Thoracic aorta (tissue), 2 donors: ENCODE data around the gene KRTAP9-6. TPM values are rescaled to one million over a fixed set of nuclear protein-coding genes. Genes with fewer than 3 reads are reported as not detected.
"Not testable (repeated sequence)": the region's sequence is repeated elsewhere in the genome, so short reads cannot be mapped to it uniquely, and the experiment has no call there.

Source experiments
- ATAC-seq: fragments of 150-250 bp; one replicate; pipeline ENCODE4 v1.8.0; 2017; ENCODE audit warnings: low read depth; ENCODE audit not compliant: insufficient number of reproducible peaks, low FRiP score
- DNase-seq: peaks from one replicate; pipeline ENCODE4 v3.0.0-alpha.2; 2020; ENCODE audit warnings: low spot score
- H3K27ac ChIP-seq, 2 donors: fragments of 200-600 bp; sonication (generic); 1 replicate in 1 of 2; 2 replicates in 1 of 2; pipeline ENCODE4 v1.5.1; 2016; ENCODE audit warnings: mild to moderate bottlenecking in 2 of 2, moderate library complexity in 2 of 2
- H3K27me3 ChIP-seq: fragments of 200-600 bp; sonication (generic); replicated peaks from 2 replicates; pipeline ENCODE4 v1.6.0; 2016; ENCODE audit warnings: mild to moderate bottlenecking; ENCODE audit not compliant: insufficient read depth
- H3K36me3 ChIP-seq: fragments of 200-600 bp; sonication (generic); one replicate; pipeline ENCODE4 v1.5.1; 2016
- H3K4me1 ChIP-seq, 2 donors: fragments of 200-600 bp; sonication (generic); 1 replicate in 1 of 2; 2 replicates in 1 of 2; pipeline versions ENCODE4 v1.5.1 to v1.6.0; 2016; ENCODE audit warnings: low read depth in 2 of 2, mild to moderate bottlenecking in 1 of 2; ENCODE audit not compliant: control insufficient read depth in 1 of 2
- H3K4me3 ChIP-seq: fragments of 200-600 bp; sonication (generic); 2 replicates; pipeline ENCODE4 v1.5.1; 2016; ENCODE audit warnings: mild to moderate bottlenecking
- H3K9me3 ChIP-seq: fragments of 200-600 bp; sonication (generic); 2 replicates; pipeline ENCODE4 v1.5.1; 2016
- total RNA-seq, 2 donors: library from RNA; depleted of rRNA; stranded (reverse); fragments of >200 nt; gene quantifications; one replicate each; pipeline versions ENCODE4 v1.1.0 to v1.2.3, GENCODE V29; 2016
- TF ChIP-seq, protein P1 (sequence below): fragments of 200-600 bp; sonication (generic); IDR thresholded peaks from one replicate; pipeline ENCODE4 v1.5.1; 2019; ENCODE audit warnings: antibody characterized with exemption

The KRTAP9-6 gene
- total RNA-seq, 2 donors from 2014 or later = not detected

DNA sequence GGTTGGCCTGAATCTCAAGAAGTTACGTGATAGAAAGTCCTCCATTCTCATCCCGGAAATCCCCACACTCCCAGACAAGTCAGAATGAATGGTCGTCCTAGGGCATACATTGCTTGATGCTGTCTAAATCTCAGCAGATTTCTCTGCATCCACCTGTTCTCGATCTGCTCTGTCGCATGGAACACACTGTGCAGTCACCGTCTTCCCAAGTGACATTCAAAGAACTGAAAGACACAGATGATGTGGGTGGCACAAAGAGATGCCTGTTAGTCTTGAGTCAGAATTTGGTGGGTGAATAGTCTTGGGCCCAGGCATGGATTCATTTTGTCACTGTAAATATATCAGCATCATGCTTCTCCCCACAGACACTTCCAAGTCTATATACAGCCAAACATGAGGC, 33.4 kb upstream of the KRTAP9-6 start:
- no peak for DNase-seq
- Histone ChIP-seq H3K9me3 (no peaks in the 10 kb centered on the region), H3K27me3 (no peaks in the 10 kb centered on the region), H3K4me1 (no peaks in the 10 kb centered on the region), H3K4me3 (no peak overlapping the region), H3K27ac (no peak overlapping the region), H3K36me3 (no peaks in the 10 kb centered on the region)
- no peak for ATAC-seq
- TF ChIP-seq, protein P1, sequence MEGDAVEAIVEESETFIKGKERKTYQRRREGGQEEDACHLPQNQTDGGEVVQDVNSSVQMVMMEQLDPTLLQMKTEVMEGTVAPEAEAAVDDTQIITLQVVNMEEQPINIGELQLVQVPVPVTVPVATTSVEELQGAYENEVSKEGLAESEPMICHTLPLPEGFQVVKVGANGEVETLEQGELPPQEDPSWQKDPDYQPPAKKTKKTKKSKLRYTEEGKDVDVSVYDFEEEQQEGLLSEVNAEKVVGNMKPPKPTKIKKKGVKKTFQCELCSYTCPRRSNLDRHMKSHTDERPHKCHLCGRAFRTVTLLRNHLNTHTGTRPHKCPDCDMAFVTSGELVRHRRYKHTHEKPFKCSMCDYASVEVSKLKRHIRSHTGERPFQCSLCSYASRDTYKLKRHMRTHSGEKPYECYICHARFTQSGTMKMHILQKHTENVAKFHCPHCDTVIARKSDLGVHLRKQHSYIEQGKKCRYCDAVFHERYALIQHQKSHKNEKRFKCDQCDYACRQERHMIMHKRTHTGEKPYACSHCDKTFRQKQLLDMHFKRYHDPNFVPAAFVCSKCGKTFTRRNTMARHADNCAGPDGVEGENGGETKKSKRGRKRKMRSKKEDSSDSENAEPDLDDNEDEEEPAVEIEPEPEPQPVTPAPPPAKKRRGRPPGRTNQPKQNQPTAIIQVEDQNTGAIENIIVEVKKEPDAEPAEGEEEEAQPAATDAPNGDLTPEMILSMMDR = no peak

DNA sequence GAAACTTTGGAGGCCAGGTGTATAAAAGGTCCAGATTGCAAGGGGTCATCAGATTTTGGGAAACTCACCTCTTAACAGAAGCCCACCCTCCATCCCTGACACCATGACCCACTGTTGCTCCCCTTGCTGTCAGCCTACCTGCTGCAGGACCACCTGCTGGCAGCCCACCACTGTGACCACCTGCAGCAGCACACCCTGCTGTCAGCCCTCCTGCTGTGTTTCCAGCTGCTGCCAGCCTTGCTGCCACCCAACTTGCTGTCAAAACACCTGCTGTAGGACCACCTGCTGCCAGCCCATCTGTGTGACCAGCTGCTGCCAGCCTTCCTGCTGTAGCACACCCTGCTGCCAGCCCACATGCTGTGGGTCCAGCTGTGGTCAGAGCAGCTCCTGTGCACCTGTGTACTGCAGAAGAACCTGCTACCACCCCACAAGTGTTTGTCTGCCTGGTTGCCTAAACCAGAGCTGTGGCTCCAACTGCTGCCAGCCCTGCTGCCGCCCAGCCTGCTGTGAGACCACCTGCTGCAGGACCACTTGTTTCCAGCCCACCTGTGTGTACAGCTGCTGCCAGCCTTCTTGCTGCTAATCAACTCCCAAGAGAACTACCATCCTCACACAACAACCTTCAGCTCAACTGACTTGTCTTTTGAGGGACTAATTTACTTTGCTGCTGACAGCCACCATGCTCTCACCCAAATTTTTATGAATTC, 32.6 kb upstream of the KRTAP9-6 start, which contains the start of gene KRTAP9-3:
Gene KRTAP9-3 (plus strand): TSS at position 51 of the 707 bp plus-strand sequence. CDS start 53 bp downstream, at position 104.
- DNase-seq, H3K36me3 ChIP-seq, H3K27ac ChIP-seq: not testable (repeated sequence)

DNA sequence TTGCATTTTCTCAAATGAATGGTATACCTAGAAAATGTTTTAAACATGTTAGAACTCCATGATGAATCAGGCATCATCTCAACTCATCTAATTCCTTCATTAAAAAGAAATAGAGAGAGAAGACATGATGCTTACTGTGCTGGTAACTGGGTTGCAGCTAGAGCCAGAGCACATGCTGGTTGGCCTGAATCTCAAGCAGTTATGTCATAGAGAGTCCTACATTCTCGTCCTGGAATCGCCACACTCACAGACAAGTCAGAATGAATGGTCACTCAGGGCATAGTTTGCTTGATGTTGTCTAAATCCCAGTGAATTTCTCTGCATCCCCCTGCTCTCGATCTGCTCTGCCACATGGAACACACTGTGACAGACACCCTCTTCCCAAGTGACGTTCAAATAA, 28.1 kb upstream of the KRTAP9-6 start:
- not testable (repeated sequence) for H3K4me1 ChIP-seq, DNase-seq, H3K36me3 ChIP-seq, H3K27me3 ChIP-seq, H3K27ac ChIP-seq, ATAC-seq, H3K9me3 ChIP-seq, H3K4me3 ChIP-seq

More for the DNA sequence above, 32.6 kb upstream of the KRTAP9-6 start, which contains the start of gene KRTAP9-3:
- not testable (repeated sequence) for H3K4me1 ChIP-seq, H3K9me3 ChIP-seq, H3K4me3 ChIP-seq, H3K27me3 ChIP-seq, ATAC-seq

DNA sequence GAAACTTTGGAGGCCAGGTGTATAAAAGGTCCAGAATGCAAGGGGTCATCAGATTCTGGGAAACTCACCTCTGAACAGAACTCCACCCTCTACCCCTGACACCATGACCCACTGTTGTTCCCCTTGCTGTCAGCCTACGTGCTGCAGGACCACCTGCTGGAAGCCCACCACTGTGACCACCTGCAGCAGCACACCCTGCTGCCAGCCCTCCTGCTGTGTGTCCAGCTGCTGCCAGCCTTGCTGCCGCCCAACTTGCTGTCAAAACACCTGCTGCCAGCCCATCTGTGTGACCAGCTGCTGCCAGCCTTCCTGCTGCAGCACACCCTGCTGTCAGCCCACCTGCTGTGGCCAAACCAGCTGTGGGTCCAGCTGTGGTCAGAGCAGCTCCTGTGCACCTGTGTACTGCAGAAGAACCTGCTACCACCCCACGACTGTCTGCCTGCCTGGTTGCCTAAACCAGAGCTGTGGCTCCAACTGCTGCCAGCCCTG, 27.2 kb upstream of the KRTAP9-6 start, which contains the start of gene KRTAP9-8:
Gene KRTAP9-8 (plus strand): TSS at position 51 of the 489 bp plus-strand sequence. CDS start 53 bp downstream, at position 104.
- DNase-seq, H3K27me3 ChIP-seq, ATAC-seq, H3K27ac ChIP-seq, H3K4me1 ChIP-seq, H3K4me3 ChIP-seq, H3K9me3 ChIP-seq, H3K36me3 ChIP-seq: not testable (repeated sequence)

DNA sequence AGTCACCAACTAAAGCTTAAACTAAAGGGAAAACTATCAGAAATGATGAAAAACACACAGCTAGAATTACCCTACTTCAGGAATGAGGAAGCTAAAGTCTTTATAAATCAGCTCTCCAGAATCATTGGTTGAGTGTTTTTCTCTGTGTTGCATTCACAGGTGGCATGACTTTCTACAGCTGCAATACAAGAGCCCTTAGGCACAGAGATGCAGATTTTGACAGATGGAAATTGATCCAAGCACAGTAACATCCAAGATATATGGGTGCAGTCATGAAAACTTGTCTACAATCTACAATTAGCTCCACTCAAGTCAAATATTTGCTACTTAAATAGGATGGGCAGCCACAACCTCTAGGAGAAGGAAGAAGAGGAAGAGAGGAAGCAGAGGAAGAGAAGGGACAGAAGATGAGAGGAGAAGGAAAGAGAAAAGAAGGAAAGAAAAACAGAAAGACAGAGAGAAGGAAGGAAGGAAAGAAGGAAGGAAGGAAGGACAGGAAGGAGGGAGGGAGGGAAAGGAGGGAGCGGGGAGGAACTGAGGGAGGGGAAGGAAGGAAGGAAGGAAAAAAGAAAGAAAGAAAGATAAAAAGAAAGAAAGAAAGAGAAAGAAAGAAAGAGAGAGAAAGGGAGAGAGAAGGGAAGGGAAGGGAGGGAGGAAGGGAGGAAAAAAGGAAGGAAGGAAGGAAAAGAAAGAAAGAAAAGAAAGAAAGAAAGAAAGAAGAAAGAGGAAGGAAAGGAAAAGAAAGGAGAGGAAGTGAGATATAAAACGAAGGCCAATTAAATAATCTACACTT, 18.0 kb upstream of the KRTAP9-6 start:
- not testable (repeated sequence) for H3K4me3 ChIP-seq, H3K27ac ChIP-seq, ATAC-seq, DNase-seq, H3K4me1 ChIP-seq, H3K36me3 ChIP-seq, H3K27me3 ChIP-seq, H3K9me3 ChIP-seq

DNA sequence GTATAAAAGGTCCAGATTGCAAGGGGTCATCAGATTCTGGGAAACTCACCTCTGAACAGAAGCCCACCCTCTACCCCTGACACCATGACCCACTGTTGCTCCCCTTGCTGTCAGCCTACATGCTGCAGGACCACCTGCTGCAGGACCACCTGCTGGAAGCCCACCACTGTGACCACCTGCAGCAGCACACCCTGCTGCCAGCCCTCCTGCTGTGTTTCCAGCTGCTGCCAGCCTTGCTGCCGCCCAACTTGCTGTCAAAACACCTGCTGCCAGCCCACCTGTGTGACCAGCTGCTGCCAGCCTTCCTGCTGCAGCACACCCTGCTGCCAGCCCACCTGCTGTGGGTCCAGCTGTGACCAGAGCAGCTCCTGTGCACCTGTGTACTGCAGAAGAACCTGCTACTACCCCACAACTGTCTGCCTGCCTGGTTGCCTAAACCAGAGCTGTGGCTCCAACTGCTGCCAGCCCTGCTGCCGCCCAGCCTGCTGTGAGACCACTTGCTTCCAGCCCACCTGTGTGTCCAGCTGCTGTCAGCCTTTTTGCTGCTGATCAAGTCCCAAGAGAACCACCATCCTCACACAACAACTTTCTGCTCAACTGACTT, 15.4 kb upstream of the KRTAP9-6 start, which contains the start of gene KRTAP9-4:
Gene KRTAP9-4 (plus strand): TSS at position 51 of the 604 bp plus-strand sequence. CDS start 34 bp downstream, at position 85.
- H3K27me3 ChIP-seq, ATAC-seq, H3K27ac ChIP-seq, H3K4me3 ChIP-seq, H3K36me3 ChIP-seq, DNase-seq, H3K4me1 ChIP-seq, H3K9me3 ChIP-seq: not testable (repeated sequence)

DNA sequence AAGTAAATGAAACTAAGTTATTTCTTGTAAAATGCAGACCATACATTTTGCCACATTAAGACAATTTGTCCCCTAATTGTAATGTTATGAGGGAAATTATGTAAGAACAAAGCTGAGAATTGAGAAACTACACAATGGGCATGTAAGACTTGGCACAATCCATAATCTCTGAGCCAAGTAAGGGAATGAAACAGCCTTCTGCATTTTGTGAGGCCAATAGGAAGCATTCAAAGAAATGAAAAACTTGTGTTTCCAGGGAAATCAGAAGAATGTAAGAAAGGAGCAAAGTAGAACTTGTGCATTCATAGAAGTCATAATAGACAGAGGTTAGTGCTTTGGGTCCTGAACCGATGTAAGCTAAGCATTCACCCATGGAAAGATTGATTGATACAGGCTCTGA, 13.9 kb upstream of the KRTAP9-6 start:
- Histone ChIP-seq H3K4me1 (no peaks in the 10 kb centered on the region), H3K36me3 (no peaks in the 10 kb centered on the region), H3K9me3 (no peaks in the 10 kb centered on the region), H3K27me3 (no peaks in the 10 kb centered on the region), H3K27ac (no peak overlapping the region), H3K4me3 (no peak overlapping the region)
- TF ChIP-seq, protein P1 = no peak
- no peak for ATAC-seq
- DNase-seq = no peak
